KOPT-K1 (cell line): ENCODE data around the gene RAP1A.
A peak's percentile ranks its signal among the peaks of the same experiment; 100 is the strongest.

Experiments
- H3K27ac ChIP-seq: fragments of 200-600 bp; sonication (generic); 2 replicates; pipeline ENCODE4 v1.5.1; 2016; ENCODE audit warnings: antibody characterized with exemption, mild to moderate bottlenecking, low read depth, low read length; ENCODE audit not compliant: poor library complexity, severe bottlenecking
- H3K36me3 ChIP-seq: fragments of 200-600 bp; sonication (generic); 2 replicates; pipeline ENCODE4 v1.5.1; 2017; ENCODE audit warnings: antibody characterized with exemption, mild to moderate bottlenecking, low read length, moderate library complexity; ENCODE audit not compliant: insufficient read depth
- H3K9me3 ChIP-seq: fragments of 200-600 bp; sonication (generic); 2 replicates; pipeline ENCODE4 v1.5.1; 2017; ENCODE audit warnings: antibody characterized with exemption, low read length, mild to moderate bottlenecking; ENCODE audit not compliant: insufficient read depth, poor library complexity, severe bottlenecking

RAP1A gene

GRCh38 chr1:111619635-111620440 is at the start of gene RAP1A:
Gene RAP1A, plus strand, starts transcription at chr1:111619789. Its CDS starts 71,572 bp downstream, at chr1:111691361.
- H3K36me3 ChIP-seq: no peaks in the 10 kb centered on the region
- H3K27ac ChIP-seq: peak within 1 kb of the TSS; percentile 70
- no peaks in the 10 kb centered on the region for H3K9me3 ChIP-seq

- no peak overlapping the region for H3K27ac ChIP-seq
- H3K36me3 ChIP-seq: no peaks in the 10 kb centered on the region
- H3K9me3 ChIP-seq: no peaks in the 10 kb centered on the region
These were observed 49.7 kb upstream of the RAP1A start for GRCh38 chr1:111569913-111570312.

- H3K9me3 ChIP-seq: no peaks in the 10 kb centered on the region
- H3K36me3 ChIP-seq: no peaks in the 10 kb centered on the region
- no peak overlapping the region for H3K27ac ChIP-seq
These were observed 48.8 kb upstream of the RAP1A start for GRCh38 chr1:111570781-111571181.

GRCh38 chr1:111571239-111571638 is 48.4 kb upstream of the RAP1A start:
- H3K36me3 ChIP-seq: no peaks in the 10 kb centered on the region
- no peaks in the 10 kb centered on the region for H3K9me3 ChIP-seq
- no peak overlapping the region for H3K27ac ChIP-seq

- Histone ChIP-seq H3K9me3 (no peaks in the 10 kb centered on the region), H3K27ac (no peak overlapping the region), H3K36me3 (no peaks in the 10 kb centered on the region)
These were observed 47.6 kb upstream of the RAP1A start for GRCh38 chr1:111571987-111572386.

GRCh38 chr1:111576547-111576946 is 43.0 kb upstream of the RAP1A start:
- H3K27ac ChIP-seq: no peak overlapping the region
- no peaks in the 10 kb centered on the region for H3K9me3 ChIP-seq
- no peaks in the 10 kb centered on the region for H3K36me3 ChIP-seq

- no peaks in the 10 kb centered on the region for H3K36me3 ChIP-seq
- no peaks in the 10 kb centered on the region for H3K9me3 ChIP-seq
- H3K27ac ChIP-seq: no peak overlapping the region
These were observed 41.8 kb upstream of the RAP1A start for GRCh38 chr1:111577814-111578213.

- Histone ChIP-seq H3K36me3 (no peaks in the 10 kb centered on the region), H3K9me3 (no peaks in the 10 kb centered on the region), H3K27ac (no peak overlapping the region)
These were observed 38.4 kb upstream of the RAP1A start for GRCh38 chr1:111581166-111581565.

- Histone ChIP-seq H3K9me3 (no peaks in the 10 kb centered on the region), H3K36me3 (no peaks in the 10 kb centered on the region)
These were observed 37.6 kb upstream of the RAP1A start for GRCh38 chr1:111582016-111582415.

GRCh38 chr1:111582644-111583618 is 36.7 kb upstream of the RAP1A start:
- Histone ChIP-seq H3K27ac (no peak overlapping the region), H3K36me3 (no peaks in the 10 kb centered on the region), H3K9me3 (no peaks in the 10 kb centered on the region)

More at GRCh38 chr1:111582016-111582415, 37.6 kb upstream of the RAP1A start:
- H3K27ac ChIP-seq: no peak overlapping the region

- H3K27ac ChIP-seq: no peak overlapping the region
- no peaks in the 10 kb centered on the region for H3K36me3 ChIP-seq
- no peaks in the 10 kb centered on the region for H3K9me3 ChIP-seq
These were observed 34.0 kb upstream of the RAP1A start for GRCh38 chr1:111585447-111586086.

- H3K36me3 ChIP-seq: no peaks in the 10 kb centered on the region
- H3K9me3 ChIP-seq: no peaks in the 10 kb centered on the region
- H3K27ac ChIP-seq: no peak overlapping the region
These were observed 33.5 kb upstream of the RAP1A start for GRCh38 chr1:111586112-111586511.

- Histone ChIP-seq H3K36me3 (no peaks in the 10 kb centered on the region), H3K27ac (no peak overlapping the region), H3K9me3 (no peaks in the 10 kb centered on the region)
These were observed 31.9 kb upstream of the RAP1A start for GRCh38 chr1:111587509-111588174.

- Histone ChIP-seq H3K9me3 (no peaks in the 10 kb centered on the region), H3K27ac (no peak overlapping the region), H3K36me3 (no peaks in the 10 kb centered on the region)
These were observed 27.7 kb upstream of the RAP1A start for GRCh38 chr1:111591937-111592336.
